Activated T-cell treated with anti-CD3 and anti-CD28 coated beads, Interleukin-2, amount 50 U/mL, for 4 hours (primary cell): ENCODE results near the gene SRRM1. TPM values are rescaled to one million over a fixed set of nuclear protein-coding genes. Genes with fewer than 3 reads are reported as not detected.

ENCODE experiments used
- total RNA-seq, 3 donors: library from RNA; stranded (reverse); gene quantifications; one replicate each; pipeline ENCODE4 v1.2.1, GENCODE V29; 2021

The SRRM1 gene
- total RNA-seq, 3 donors from 2014 or later = 202 to 215 (median 202) TPM

Other genes with a start within 250 kb of the SRRM1 start
- 1 to 10 TPM; 3.2 to 4.2 (median 3.9) TPM for gene STPG1, start 229.5 kb upstream of the SRRM1 start, total RNA-seq
- 10 to 100 TPM; 24.0 to 31.8 (median 26.8) TPM for gene NIPAL3, start 227.5 kb upstream of the SRRM1 start, total RNA-seq
- 10 to 100 TPM; 45.0 to 51.7 (median 47.4) TPM for gene RCAN3, start 140.5 kb upstream of the SRRM1 start, total RNA-seq
- under 1 TPM in 2 of 3 donors, not detected in 1; 0.08 to 0.10 TPM for gene NCMAP, start 87.2 kb upstream of the SRRM1 start, total RNA-seq
- 10 to 100 TPM in 2 of 3 donors, 1 to 10 TPM in 1; 8.5 to 26.0 (median 12.3) TPM for gene CLIC4, start 102.1 kb downstream of the SRRM1 start, total RNA-seq